Forelimb muscle (tissue), 1 donor: ENCODE results near the gene MEX3D. TPM values are rescaled to one million over a fixed set of nuclear protein-coding genes. Genes with fewer than 3 reads are reported as not detected.

Source experiments
- DNase-seq: peaks from one replicate; pipeline ENCODE4 v3.0.0-alpha.2; 2013; ENCODE audit warnings: low read depth
- polyA plus RNA-seq: library from polyadenylated mRNA; unstranded; fragments of 120-200 nt; gene quantifications from one replicate; pipeline ENCODE4 v1.2.1, GENCODE V29; 2013; ENCODE audit not compliant: insufficient read length

Gene MEX3D
- 29.4 TPM for polyA plus RNA-seq

- DNase-seq = no peak
Measured at GRCh38 chr19:1568320-1569019, at the start of gene MEX3D. Gene MEX3D (minus strand): TSS chr19:1568325. CDS start chr19:1568058, 267 bp downstream.

GRCh38 chr19:1616875-1617274, 48.8 kb upstream of the MEX3D start:
- DNase-seq = no peak

- DNase-seq = no peak
Measured at GRCh38 chr19:1616396-1616795, 48.3 kb upstream of the MEX3D start.

GRCh38 chr19:1615156-1615765, 47.1 kb upstream of the MEX3D start:
- no peak for DNase-seq

GRCh38 chr19:1613808-1614570, 45.9 kb upstream of the MEX3D start:
- DNase-seq = no peak

GRCh38 chr19:1613146-1613545, 45.0 kb upstream of the MEX3D start:
- DNase-seq = no peak

- no peak for DNase-seq
Measured at GRCh38 chr19:1612114-1613086, 44.3 kb upstream of the MEX3D start.

GRCh38 chr19:1611353-1611752, 43.2 kb upstream of the MEX3D start:
- no peak for DNase-seq

- DNase-seq = no peak
Measured at GRCh38 chr19:1610579-1610978, 42.5 kb upstream of the MEX3D start.

- no peak for DNase-seq
Measured at GRCh38 chr19:1609680-1610474, 41.8 kb upstream of the MEX3D start.

- no peak for DNase-seq
Measured at GRCh38 chr19:1609103-1609396, 40.9 kb upstream of the MEX3D start.

- no peak for DNase-seq
Measured at GRCh38 chr19:1608359-1609102, 40.4 kb upstream of the MEX3D start.

GRCh38 chr19:1606138-1606651, 38.1 kb upstream of the MEX3D start:
- DNase-seq = no peak

GRCh38 chr19:1605236-1606137, 37.4 kb upstream of the MEX3D start, which contains the start of gene UQCR11:
Gene UQCR11 (minus strand): TSS chr19:1605462. CDS start chr19:1605409, 53 bp downstream.
- DNase-seq = peak; percentile 91

GRCh38 chr19:1602091-1602707, 34.1 kb upstream of the MEX3D start:
- DNase-seq = no peak

GRCh38 chr19:1601613-1602064, 33.5 kb upstream of the MEX3D start:
- no peak for DNase-seq

GRCh38 chr19:1599460-1599846, 31.3 kb upstream of the MEX3D start:
- DNase-seq = no peak

- no peak for DNase-seq
Measured at GRCh38 chr19:1598777-1599459, 30.8 kb upstream of the MEX3D start.
